Astrocyte of the hippocampus (primary cell): Measurements from ENCODE around the gene NDST3.
A peak's percentile ranks its signal among the peaks of the same experiment; 100 is the strongest.
"Not testable (repeated sequence)": the region's sequence is repeated elsewhere in the genome, so short reads cannot be mapped to it uniquely, and the experiment has no call there.

Experiments used
- DNase-seq: peaks from one replicate; pipeline ENCODE4 v3.0.0; 2011; ENCODE audit warnings: low read depth, low spot score

NDST3 gene

DNA sequence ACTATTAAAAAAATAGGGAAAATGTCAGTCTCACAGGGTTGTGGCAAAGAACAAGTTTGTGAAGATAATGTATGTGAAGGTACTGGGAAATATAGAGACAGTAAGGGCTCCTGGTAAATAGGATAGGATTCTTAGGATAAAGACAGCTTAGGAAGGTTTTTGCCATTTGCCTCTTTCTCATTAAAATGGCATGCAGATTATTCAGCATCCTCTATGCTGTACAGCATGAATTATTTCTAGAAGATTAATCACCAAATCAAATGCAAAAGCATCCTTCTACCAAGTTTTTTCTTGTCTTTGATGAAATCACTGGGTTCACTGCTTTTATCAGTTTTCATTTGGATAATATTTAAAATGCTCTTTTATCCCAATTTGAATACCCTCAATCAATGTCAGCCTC, 142.8 kb downstream of the NDST3 start:
- no peak for DNase-seq

DNA sequence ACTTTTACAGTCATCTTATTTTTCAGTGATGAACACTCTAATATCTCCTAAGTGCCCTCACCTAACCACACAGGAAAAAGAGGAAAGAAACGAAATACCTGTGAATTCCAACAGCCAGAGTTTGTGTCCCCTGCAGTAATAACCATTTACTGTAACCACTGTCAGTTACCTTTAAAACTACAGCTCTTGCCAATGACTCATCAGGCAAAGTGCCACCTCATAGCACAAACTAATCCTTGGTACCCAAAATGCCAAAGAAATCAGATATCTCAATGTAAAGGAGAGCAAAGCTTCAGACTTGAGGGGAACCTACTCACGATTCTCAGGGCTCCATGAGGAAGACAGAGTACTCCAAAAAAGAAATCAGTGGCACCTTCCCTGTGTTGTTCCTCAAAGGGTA, 146.5 kb downstream of the NDST3 start:
- peak; percentile 12 for DNase-seq

DNA sequence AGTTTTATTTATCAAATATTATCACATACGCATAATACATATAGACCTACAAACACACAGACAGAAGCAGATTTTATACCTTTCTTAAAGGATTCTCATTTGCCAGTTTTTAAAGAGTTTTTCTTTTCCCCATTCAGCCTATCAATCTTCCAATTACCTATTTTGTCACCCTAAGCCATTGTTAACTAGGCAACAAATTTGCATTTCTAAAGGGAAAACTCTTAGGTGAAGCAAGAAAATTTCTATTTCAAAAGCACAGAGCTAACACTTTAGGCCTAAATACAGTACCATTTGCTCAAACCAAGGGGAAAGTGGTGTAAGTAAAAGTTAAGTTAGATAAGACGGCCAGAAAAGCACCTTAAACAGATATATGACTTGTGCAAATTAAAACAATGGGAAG, 156.6 kb downstream of the NDST3 start:
- no peak for DNase-seq

DNA sequence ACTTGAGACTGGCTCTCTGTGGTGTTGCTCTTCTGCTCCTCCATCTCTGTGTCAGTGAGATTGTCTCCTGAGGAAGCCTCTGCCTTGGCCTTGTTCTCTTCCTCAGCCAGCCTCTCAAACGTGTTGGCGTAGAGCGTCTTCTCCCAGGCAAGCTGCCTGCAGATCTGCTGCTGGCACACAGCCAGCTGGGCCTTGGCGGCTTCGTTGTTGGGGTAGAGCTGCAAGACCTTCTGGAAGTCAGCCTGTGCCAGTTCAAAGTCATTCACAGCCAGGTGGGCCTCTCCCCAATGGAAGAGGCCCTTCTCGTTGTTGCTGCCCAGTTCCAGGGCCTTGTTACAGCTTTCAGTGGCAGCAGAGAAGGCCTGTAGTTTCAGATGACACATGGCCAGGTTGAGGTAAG, 159.1 kb downstream of the NDST3 start:
- DNase-seq, result no peak

DNA sequence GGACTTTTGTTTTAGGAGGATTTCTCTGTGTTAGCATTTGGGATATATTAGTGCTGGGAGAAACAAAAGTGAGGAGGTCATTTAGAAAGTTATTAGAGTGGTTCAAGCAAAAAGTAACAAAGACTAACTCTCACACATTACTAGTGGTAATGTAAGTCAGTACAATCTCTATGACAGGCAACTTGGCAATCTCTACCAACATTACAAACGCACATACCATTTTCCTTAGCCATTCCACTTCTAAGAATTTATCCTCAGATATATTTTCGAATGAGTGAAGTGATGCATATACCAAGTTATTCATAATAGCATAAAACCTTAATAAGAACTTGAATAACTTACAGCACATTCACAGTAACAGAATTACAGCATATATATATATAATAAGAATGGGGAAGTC, 172.3 kb downstream of the NDST3 start:
- peak; percentile 1 for DNase-seq

DNA sequence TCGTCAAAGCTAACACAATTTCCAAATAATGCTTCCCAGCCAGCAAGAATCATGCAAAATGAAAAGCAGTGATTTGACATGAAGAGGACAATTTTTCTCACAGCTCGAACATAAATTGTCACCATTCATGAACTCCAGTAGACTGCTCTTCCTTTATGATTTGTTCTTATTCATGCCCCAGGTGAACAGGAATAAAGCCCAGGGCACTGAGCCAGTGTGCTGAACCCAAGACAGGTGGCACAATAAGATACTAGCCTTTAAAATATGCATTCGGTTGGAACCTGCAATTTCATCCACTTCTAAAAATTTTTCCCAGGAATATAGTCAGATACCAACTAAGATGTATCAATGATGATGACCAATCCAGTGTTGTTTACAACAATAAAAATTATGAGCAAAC, 178.8 kb downstream of the NDST3 start:
- no peak for DNase-seq

DNA sequence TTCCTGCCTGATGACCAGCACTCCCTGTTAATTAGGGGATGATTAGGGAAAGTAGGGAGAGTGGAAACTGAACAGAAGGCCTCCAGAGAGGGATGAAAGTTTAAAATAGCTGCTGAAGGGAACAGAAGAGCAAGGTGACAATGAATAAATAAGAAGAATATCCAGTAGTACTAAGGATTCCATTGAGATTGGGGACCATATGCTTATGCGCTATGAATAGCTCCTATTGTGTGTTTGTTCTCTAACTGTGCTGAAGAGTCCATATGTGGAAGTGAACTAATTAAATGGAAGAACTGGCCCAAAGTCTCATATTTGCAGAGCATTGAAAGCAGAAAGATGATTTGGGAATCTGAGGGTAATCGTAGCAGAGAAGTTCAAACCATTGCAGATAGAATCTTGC, 181.5 kb downstream of the NDST3 start:
- DNase-seq, result no peak

DNA sequence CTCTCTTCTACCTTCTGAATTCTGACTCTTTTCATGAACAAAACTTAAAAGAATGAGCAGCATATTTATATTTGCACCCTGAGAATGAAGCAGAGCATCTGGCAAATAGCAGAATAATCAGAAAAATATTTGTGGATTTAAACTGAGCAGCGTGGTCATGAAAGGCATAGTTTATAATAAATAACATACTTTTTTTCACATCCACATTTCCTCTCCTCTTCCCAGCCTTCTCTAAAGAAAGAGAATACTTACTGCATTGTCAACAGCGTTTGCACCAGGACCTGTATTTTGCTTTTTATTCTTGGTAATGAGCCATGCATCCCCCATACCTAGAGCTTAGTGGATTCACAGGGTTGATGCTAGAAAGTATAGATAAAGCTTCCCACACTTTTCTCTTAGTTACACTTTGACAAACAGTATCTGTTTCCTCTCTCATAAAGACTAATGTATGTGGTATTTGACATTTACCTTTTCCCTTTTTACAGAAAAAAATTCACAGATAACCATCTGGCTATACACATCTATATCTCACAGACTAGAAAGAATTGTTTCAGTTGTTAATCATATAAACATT, 187.0 kb downstream of the NDST3 start:
- no peak for DNase-seq

DNA sequence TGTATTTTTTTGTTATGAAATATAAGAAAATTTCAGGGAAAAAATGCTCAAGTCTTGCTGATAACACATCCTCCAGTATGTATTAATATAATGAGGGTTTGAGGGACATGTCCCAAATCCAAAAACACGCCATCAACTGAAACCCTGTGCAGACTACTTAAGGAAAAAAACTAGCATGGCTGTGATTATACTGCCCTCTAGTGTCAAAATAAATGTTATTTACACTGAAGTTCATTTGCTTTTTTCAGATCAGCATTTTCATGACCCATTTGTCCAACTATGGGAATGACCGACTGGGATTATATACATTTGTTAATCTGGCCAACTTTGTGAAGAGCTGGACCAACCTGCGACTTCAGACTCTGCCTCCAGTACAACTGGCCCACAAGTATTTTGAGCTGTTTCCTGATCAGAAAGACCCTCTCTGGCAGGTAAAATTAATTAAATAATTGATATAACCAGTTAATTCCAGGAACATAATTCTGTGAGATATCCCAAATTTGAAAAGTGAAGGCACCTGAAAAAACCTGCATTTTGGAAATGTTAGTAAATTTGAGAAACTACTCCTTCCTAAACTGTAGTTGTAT, 190.1 kb downstream of the NDST3 start:
- peak; percentile 62 for DNase-seq

DNA sequence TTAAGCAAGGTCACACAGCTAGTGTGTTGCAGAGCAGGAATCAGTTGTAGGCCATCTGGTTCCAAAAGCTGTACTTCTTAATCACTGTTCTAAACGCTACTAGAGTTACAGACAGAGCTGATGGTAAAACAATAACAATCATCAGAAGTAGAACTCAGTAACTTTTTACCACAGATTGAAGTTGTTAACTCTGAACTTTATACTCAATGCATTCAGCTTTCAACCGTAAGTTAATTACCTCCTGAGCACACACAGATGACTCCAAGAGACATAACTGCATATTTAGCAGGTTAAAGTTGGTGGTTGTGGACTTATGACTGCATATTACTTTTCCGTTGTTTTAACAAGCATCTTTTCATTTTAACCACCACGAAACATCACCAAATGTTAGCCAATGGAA, 191.2 kb downstream of the NDST3 start:
- DNase-seq, result no peak

DNA sequence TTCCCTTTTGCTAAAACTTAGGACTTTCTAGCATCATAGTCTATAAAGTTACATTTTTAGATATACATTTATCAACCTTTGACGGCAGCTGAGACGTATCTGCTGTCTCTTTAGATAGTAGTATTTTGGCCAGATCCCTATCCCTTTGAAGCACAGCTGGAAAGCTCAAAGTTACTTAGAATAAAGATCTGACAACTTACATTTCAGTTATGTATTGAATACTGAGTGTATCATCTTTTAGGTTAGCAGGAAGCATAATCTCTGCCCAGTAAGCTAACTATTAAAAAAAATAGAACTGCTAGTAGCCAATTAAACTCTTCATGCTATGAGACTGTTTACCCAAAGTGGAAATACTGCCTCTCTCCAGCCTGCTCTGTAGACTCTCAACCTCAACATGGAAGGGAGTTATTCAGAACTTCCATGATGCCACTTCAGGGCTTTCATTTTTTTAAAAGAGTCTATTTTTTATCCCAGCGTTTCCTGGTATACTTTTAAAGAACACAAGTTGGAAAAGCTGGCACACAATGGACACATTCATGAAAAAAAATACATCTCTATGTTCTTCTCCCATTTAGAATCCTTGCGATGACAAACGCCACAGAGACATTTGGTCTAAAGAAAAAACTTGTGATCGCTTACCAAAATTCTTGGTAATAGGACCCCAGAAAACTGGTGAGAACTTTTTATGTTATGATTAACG, 192.2 kb downstream of the NDST3 start:
- no peak for DNase-seq

DNA sequence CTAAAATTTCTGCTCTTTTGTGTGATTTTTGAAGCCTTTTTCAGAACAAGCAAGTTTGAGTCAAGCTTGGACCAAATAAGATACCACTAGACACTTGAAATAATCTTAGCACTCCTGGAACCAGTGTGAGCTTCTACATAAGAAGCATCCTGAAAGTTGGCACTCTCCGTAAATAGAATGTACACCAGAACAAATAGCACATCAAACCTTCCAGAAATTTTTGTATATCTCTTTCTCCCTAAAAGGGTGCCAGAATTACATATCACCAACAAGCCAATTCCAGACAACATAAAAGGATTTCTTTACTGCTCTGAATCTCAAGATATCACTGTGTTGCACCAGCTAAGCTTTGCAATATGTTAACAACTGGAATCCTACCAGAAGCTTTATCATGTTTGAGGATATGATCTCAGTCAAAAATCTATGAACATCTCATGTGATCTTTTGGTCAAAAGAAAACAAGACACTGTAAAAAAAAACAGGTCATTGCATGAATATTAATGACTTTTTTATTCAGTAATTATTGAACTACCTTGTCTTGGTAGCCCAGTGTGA, 201.4 kb downstream of the NDST3 start:
- no peak for DNase-seq

DNA sequence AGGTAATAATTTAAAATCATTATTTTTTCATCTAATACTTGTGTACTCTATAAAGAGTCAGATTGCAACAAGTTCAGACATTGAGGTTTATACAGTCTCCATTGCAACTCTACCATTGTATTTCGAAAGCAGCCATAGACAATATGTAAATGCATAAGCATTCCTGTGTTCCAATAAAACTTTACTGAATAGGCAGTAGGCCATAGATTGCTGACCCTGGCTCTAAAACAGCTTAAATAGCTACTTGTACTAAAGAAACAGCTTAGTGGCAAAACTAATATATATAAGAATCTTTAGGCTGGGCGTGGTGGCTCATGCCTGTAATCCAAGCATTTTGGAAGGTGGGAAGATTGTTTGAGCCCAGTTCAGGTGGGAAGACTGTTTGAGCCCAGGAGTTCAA, 203.2 kb downstream of the NDST3 start:
- no peak for DNase-seq

DNA sequence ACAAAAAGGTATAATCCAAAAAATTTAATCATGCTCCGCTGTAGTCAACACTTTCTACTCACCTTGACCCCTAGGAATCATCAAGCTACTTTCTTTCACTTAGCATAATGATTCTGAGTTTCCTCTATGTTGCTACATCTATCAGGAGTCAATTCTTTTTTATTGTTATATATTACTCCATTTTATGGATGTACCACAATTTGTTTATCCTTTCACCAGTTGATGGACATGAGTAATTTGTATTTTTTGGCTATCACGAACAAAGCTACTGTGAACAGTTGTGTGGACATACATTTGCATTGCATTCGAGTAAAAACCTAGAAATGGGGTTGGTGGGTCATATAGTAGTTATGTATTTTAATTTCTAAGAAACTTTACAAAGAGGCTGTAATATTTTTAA, 215.6 kb downstream of the NDST3 start:
- DNase-seq, result no peak

DNA sequence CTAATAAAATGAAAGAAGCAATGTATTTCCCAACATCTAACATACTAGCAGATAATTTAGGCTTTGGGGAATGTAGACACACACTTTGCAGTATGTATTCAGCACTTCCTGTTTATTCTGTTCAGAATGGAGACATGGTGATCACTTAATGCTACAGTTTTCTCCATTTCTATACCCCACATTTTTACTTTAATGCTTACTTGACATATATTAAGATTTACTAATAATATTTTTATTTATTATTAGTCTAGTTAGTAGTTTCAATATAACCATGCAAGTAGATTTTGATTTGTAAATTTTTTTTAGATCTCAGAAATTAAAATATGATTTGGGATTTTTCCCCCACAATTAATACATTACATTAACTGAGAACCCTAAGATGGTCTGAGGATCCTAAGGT, 220.1 kb downstream of the NDST3 start:
- no peak for DNase-seq

DNA sequence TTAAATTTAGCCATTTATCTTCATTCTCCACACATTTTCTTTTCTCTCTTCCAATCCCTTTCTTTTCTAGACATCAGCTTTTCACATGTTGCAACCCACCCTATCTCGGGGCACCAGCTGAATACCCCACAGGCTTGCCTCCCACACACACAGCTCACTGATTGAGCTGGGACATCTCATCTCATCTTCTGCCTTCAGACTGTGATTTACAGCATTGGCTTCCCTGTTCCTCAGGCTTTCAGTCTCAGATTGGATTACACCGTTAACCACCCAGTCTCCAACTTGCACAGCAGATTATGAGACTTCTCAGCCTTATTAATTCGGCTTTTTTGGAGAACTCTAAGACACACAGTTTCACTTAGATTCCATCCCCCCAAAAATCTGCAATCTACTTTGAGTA, 224.8 kb downstream of the NDST3 start:
- no peak for DNase-seq

DNA sequence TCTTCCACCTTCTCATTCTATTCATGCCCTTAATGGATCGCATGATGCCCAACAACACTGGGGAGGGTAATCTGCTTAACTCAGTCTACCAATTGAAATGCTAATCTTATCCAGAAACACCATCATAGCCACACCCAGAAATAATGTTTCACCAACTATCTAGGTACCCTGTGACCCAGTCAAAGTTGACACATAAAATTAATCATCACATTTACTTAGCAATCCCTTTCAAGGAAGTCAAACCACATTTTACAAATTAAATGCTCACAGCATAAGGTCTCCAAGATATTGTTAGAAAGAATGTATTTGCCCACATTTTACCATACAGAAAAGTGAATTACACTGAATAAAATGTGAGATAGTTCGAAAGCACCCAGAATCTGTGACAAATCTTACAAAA, 226.0 kb downstream of the NDST3 start:
- DNase-seq, result no peak

DNA sequence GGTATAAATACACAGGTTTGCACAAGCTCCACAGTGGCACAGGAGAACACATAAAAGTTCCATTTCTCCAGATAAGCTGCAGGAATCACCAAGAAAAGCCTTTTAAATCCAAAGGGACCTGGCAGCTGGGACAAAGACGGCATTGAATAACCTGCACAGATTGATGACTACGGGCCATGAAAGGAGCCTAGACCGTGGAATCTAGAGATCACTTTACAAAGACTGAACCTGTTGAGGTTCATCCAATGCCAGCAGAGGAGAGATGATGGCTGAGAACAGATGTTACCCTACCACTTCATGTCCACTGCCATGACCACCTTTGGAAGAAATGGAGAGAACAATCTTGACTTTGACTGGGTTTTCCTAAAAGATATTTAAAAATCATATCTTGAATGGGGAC, 229.8 kb downstream of the NDST3 start:
- DNase-seq, result no peak

DNA sequence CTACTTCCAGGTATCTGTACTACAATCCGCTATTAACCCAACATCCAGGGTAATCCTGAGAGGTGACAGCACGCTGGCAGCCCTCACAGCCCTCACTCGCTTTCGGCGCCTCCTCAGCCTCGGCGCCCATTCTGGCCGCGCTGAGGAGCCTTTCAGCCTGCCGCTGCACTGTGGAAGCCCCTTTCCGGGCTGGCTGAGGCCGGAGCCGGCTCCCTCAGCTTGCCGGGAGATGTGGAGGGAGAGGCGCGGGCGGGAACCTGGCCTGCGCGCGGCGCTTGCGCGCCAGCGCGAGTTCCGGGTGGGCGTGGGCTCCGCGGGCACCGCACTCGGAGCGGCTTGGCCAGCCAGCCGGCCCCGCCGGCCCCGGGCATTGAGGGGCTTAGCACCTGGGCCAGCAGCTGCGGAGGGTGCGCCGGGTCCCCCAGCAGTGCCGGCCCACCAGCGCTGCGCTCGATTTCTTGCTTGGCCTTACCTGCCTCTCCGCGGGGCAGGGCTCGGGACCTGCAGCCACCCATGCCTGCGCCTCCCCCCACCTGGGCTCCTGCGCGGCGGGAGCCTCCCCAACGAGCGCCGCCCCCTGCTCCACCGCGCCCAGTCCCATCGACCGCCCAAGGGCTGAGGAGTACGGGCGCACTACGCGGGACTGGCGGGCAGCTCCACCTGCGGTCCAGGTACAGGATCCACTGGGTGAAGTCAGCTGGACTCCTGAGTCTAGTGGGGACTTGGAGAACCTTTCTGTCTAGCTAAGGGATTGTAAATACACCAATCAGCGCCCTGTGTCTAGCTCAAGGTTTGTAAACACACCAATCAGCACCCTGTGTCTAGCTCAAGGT, 231.2 kb downstream of the NDST3 start:
- DNase-seq, result peak; percentile 57

DNA sequence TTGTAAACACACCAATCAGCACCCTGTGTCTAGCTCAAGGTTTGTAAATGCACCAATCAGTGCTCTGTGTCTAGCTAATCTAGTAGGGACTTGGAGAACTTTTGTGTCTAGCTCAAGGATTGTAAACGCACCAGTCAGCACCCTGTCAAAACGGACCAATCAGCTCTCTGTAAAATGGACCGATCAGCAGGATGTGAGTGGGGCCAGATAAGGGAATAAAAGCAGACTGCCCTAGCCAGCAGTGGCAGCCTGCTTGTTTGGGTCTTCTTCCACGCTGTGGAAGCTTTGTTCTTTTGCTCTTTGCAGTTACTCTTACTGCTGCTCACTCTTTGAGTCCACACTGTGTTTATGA, 231.8 kb downstream of the NDST3 start:
- DNase-seq, result not testable (repeated sequence)

DNA sequence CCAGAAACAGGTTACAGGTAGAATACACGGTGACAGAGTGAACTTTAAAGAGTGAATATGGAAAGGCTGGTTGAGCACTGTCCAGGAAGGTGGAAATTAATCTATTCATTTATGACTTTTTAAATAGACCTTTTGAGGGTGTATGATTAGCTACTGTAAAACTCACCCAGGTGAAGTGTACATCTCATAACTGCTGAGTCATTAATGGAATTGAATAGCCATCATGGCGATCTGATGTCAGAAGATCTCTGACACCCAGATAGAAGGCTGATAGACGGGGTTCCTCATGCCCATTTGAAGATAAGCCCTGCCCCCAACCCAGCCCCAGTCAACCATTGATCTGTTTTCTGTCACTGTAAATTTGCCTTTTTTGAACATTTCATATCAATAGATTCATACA, 234.5 kb downstream of the NDST3 start:
- DNase-seq, result no peak

DNA sequence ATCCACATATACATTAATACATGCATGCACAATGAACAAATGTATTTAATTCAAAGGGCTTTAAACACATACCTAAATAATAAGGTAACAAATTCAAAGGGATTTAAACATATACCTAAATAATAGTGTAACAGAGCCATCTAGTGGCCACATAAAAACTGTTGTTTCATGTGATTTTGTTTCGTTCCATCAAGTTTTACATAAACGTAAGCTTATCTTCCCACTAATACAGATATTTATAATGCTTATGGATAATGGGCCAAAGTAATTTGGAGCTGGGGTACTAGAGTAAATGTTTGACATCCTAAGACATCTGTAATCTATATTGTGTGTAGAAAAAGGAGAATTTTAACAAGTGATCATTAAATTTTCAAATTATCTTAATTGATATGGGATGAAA, 236.2 kb downstream of the NDST3 start:
- peak; percentile 54 for DNase-seq
